ENCODE results near the gene MOG.

GRCh38 chr6:29696147-29697125, 39.5 kb downstream of the MOG start:
- TF ChIP-seq TAF1 (IDR thresholded peaks at IDR 0.05; ENCODE audit: low read depth) (no peak), REST (IDR thresholded peaks at IDR 0.05; ENCODE audit: low read depth) (no peak), EP300 (IDR thresholded peaks at IDR 0.05; ENCODE audit: borderline replicate concordance) (no peak), TCF12 (IDR thresholded peaks at IDR 0.05; ENCODE audit: low read depth) (no peak), RAD21 (IDR thresholded peaks at IDR 0.05; ENCODE audit: low read depth) (no peak), MAX (IDR thresholded peaks at IDR 0.05) (no peak), EGR1 (IDR thresholded peaks at IDR 0.05) (no peak), CREB1 (IDR thresholded peaks at IDR 0.05; ENCODE audit: low read depth) (no peak), FOXM1 (IDR thresholded peaks at IDR 0.05; ENCODE audit: borderline replicate concordance, low read depth) (no peak)
